Progenitor cell of endocrine pancreas (in vitro differentiated cells): Measurements from ENCODE around the gene NKAIN1. TPM values are rescaled to one million over a fixed set of nuclear protein-coding genes. Genes with fewer than 3 reads are reported as not detected.

Source experiments
- DNase-seq: peaks from one replicate; pipeline ENCODE4 v3.0.0; 2021; ENCODE audit warnings: low spot score; ENCODE audit not compliant: unreplicated experiment
- H3K27ac Mint-ChIP-seq: 2 replicates; pipeline ENCODE4 v1.8.0; 2021; ENCODE audit warnings: mild to moderate bottlenecking, moderate library complexity, mixed read lengths
- H3K27me3 Mint-ChIP-seq: 2 replicates; pipeline ENCODE4 v1.8.0; 2021; ENCODE audit warnings: mixed read lengths
- H3K36me3 Mint-ChIP-seq: 2 replicates; pipeline ENCODE4 v1.8.0; 2022; ENCODE audit warnings: mixed read lengths; ENCODE audit not compliant: insufficient read depth
- H3K4me1 Mint-ChIP-seq: 2 replicates; pipeline ENCODE4 v1.8.0; 2021; ENCODE audit warnings: low read depth, mixed read lengths
- H3K4me3 Mint-ChIP-seq: 2 replicates; pipeline ENCODE4 v1.8.0; 2021; ENCODE audit warnings: low read depth, mild to moderate bottlenecking, moderate library complexity, mixed read lengths
- H3K9me3 Mint-ChIP-seq: 2 replicates; pipeline ENCODE4 v1.8.0; 2021; ENCODE audit warnings: low read depth, mixed read lengths
- CTCF ChIP-seq: fragments of 200-600 bp; sonication (generic); IDR thresholded peaks from one replicate; pipeline ENCODE4 v1.5.0; 2021; ENCODE audit warnings: antibody characterized with exemption, mild to moderate bottlenecking; ENCODE audit not compliant: unreplicated experiment
- total RNA-seq: library from RNA; stranded (reverse); gene quantifications from 2 replicates; pipeline ENCODE4 v1.2.1, GENCODE V29; 2021

NKAIN1 gene
- total RNA-seq, 1 donor from 2014 or later, result 16.1 TPM

DNA sequence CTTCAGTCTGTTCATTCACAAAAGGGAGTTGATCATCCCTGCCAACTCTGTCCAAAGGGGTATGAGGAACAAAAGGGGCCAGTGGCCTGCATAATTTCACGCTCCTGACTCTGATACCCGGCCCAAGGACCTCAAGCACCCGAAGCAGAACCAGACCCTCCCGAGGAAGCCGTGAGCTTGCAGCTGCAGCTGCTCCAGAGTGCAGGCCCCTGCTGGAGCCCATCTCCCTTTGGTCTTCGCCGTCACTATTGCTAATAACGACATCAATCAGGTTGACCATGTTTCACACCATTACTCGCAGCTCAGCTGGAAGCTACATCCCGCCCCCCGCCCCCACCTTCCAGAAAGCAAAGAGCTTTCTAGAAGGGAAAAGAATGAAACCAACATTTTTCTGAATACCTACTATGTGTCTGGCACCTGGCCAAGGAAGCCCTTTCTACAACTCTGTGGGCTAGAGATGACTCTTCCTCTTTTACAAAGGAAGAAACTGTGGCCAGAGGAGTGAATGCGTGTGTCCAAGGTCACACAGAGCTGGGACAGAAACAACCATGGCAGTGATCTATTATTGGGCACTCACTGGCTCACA, 5.5 kb downstream of the NKAIN1 start:
- Mint-ChIP-seq H3K27ac (no peak overlapping the region), H3K36me3 (no peaks in the 10 kb centered on the region), H3K4me3 (no peak overlapping the region), H3K4me1 (peaks cover 5% of the 10 kb centered on the region), H3K9me3 (no peaks in the 10 kb centered on the region), H3K27me3 (peaks cover 19% of the 10 kb centered on the region)
- no peak for TF ChIP-seq CTCF
- no peak for DNase-seq

GRCh38 chr1:31232689-31233088, 7.0 kb downstream of the NKAIN1 start:
- DNase-seq, result no peak
- H3K27me3 Mint-ChIP-seq, result peaks cover 7% of the 10 kb centered on the region

DNA sequence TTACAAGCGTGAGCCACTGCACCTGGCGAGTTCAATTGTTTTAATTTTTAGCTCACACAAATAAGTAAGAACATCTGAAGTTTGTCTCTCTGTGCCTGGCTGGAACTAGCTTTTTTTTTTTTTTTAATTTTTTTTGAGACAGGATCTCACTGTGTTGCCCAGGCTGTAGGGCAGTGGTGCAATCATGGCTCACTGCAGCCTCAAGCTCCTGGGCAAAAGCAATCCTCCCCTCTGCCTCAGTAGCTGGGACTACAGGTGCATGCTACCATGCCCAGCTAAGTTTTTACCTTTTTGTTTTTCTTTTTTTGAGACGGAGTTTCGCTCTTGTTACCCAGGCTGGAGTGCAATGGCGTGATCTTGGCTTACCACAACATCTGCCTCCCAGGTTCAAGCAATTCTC, 7.9 kb downstream of the NKAIN1 start:
- no peaks in the 10 kb centered on the region for H3K9me3 Mint-ChIP-seq
- H3K27ac Mint-ChIP-seq, result no peak overlapping the region
- no peaks in the 10 kb centered on the region for H3K36me3 Mint-ChIP-seq
- no peak overlapping the region for H3K4me3 Mint-ChIP-seq
- no peak for TF ChIP-seq CTCF
- DNase-seq, result no peak
- no peaks in the 10 kb centered on the region for H3K4me1 Mint-ChIP-seq
- peaks cover 7% of the 10 kb centered on the region for H3K27me3 Mint-ChIP-seq

More at GRCh38 chr1:31232689-31233088, 7.0 kb downstream of the NKAIN1 start:
- H3K27ac Mint-ChIP-seq, result peak overlapping the region; percentile 23
- H3K4me1 Mint-ChIP-seq, result no peaks in the 10 kb centered on the region
- H3K36me3 Mint-ChIP-seq, result no peaks in the 10 kb centered on the region
- no peak overlapping the region for H3K4me3 Mint-ChIP-seq
- H3K9me3 Mint-ChIP-seq, result no peaks in the 10 kb centered on the region
- no peak for TF ChIP-seq CTCF

GRCh38 chr1:31230378-31230777, 9.3 kb downstream of the NKAIN1 start:
- no peaks in the 10 kb centered on the region for H3K36me3 Mint-ChIP-seq
- no peaks in the 10 kb centered on the region for H3K9me3 Mint-ChIP-seq
- H3K4me1 Mint-ChIP-seq, result no peaks in the 10 kb centered on the region
- no peak for DNase-seq
- no peaks in the 10 kb centered on the region for H3K27me3 Mint-ChIP-seq
- TF ChIP-seq CTCF, result no peak
- H3K4me3 Mint-ChIP-seq, result no peak overlapping the region
- no peak overlapping the region for H3K27ac Mint-ChIP-seq

DNA sequence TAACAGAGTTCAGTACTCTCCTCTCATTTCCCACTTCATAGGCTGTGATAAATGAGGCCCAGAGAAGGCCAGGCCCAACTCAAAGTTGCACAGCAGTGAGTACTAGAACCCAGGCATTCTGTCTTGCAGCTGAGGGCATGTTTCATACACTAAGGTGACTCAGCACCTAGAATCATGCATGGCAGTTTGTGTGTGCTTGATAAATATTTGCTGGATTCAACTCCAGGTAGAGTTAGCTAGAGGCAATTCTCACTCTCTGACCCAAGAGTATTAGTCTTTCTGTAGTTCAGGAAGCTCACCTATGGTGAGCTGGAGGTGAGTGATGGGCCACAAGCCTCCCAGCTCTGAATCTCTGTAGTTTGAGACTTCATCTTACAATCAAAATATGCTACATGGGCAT, 10.7 kb downstream of the NKAIN1 start:
- no peaks in the 10 kb centered on the region for H3K9me3 Mint-ChIP-seq
- H3K4me3 Mint-ChIP-seq, result no peak overlapping the region
- H3K4me1 Mint-ChIP-seq, result peaks cover 3% of the 10 kb centered on the region
- no peak for DNase-seq
- H3K36me3 Mint-ChIP-seq, result no peaks in the 10 kb centered on the region
- H3K27ac Mint-ChIP-seq, result no peak overlapping the region
- no peaks in the 10 kb centered on the region for H3K27me3 Mint-ChIP-seq
- TF ChIP-seq CTCF, result no peak
